A375 (cell line): ENCODE results near the gene RDH13. TPM values are rescaled to one million over a fixed set of nuclear protein-coding genes. Genes with fewer than 3 reads are reported as not detected.

Experiments used
- total RNA-seq: library from RNA; depleted of rRNA; stranded (reverse); fragments of >200 nt; shearing (Covaris generic); gene quantifications from 2 replicates; pipeline ENCODE4 v1.2.3, GENCODE V29; 2014; rRNA removed

Gene RDH13, protein sequence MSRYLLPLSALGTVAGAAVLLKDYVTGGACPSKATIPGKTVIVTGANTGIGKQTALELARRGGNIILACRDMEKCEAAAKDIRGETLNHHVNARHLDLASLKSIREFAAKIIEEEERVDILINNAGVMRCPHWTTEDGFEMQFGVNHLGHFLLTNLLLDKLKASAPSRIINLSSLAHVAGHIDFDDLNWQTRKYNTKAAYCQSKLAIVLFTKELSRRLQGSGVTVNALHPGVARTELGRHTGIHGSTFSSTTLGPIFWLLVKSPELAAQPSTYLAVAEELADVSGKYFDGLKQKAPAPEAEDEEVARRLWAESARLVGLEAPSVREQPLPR
- total RNA-seq, result 16.1 and 18.9 TPM in 2 replicates

DNA sequence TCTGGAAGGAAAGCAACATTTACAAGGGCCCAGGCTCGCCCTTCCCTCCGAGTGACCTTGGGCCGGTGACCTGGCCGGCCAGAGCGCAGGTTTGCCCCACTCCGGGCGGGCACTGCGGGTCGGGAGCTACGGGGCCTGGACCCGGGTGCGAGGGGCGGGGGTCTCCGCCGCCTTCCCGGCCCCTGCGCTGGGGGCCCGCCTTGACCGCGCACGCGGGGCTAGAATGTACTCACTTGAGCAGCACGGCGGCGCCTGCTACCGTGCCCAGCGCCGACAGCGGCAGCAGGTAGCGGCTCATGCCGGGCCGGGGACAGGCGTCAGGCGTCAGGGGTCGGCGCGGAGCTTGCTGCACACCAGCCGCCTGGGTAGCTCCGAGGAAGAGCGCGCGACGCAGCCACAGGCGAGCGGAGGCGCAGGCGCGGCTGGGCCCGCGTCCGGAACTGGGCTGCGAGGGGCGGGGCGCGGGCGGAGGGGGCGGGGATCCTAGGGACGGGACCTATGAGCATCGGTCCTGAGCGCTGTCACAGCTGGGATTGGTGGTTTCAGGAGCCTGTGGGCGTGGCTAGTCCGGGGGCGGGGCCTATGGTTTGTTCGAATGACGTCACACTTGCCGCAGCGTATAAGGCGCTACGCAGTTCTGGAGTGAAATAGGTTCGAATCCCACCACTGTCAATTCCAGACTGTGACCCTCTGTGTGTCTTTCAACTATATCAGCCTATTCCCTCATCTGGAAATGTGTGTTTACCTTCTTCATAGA, at the start of gene RDH13:
RDH13 (minus strand) TSS at position 414 of the 757 bp plus-strand sequence; CDS start at position 298, 116 bp downstream.

DNA sequence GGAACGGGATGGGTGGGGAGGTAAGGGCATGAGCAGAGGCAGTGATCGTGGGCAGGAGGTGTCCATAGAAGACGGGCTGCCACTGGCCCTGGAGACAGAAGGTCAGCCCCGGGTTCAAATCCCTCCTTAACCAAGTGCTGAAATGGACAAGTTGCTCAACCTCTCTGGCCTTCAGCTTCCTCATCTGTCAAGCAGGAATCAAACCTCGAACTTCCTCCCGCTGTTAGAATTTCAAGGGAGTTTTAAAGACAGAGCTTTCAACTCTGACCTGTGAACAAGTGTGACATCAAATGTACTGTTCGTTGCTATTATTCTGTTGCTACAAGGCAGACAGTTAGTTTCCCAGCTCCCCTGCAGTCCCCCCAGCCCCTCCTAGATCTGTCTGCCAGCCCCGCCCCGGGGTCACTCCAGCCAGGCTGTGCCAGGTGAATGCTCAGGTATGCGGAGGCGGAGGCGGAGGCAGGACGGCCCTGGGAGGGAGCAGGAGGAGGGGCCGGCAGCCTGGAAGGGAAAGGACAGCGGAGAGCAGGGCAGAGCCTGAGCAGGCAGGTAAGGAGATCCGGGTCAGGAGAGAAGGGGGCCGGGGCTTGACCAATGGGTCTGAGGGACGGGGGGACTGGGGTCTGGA, 12.5 kb upstream of the RDH13 start, which contains the start of gene EPS8L1:
EPS8L1 (plus strand) TSS at position 499 of the 628 bp plus-strand sequence. CDS start 576 bp downstream, outside the sequence.

Other genes with a start within 250 kb of the RDH13 start
- not detected in 2 replicates for gene KIR3DL1, start 246.7 kb downstream of the RDH13 start, total RNA-seq
- gene KIR2DS4, start 230.5 kb downstream of the RDH13 start, total RNA-seq, result not detected in 2 replicates
- not detected in 2 replicates for gene KIR3DL2, start 212.7 kb downstream of the RDH13 start, total RNA-seq
- gene FCAR, start 188.9 kb downstream of the RDH13 start, total RNA-seq, result not detected in 2 replicates
- 0.72 and 0.91 TPM in 2 replicates for gene NCR1, start 157.0 kb downstream of the RDH13 start, total RNA-seq
- not detected in 2 replicates for gene NLRP7, start 115.6 kb downstream of the RDH13 start, total RNA-seq
- gene NLRP2, start 96.8 kb downstream of the RDH13 start, total RNA-seq, result 1.2 and 4.1 TPM in 2 replicates
- not detected in 2 replicates for gene GP6, start 24.9 kb downstream of the RDH13 start, total RNA-seq
- 3.0 and 4.6 TPM in 2 replicates for gene EPS8L1, start 12.7 kb upstream of the RDH13 start, total RNA-seq
- 92.2 and 96.9 TPM in 2 replicates for gene PPP1R12C, start 54.5 kb upstream of the RDH13 start, total RNA-seq
- 82.8 and 83.9 TPM in 2 replicates for gene TNNT1, start 86.1 kb upstream of the RDH13 start, total RNA-seq
- gene TNNI3, start 94.6 kb upstream of the RDH13 start, total RNA-seq, result 1.2 TPM in 1 of 2 replicates, not detected in the other
- 2.6 and 2.9 TPM in 2 replicates for gene DNAAF3, start 103.5 kb upstream of the RDH13 start, total RNA-seq
- gene SYT5, start 117.1 kb upstream of the RDH13 start, total RNA-seq, result 3.3 and 5.7 TPM in 2 replicates
- gene PTPRH, start 146.4 kb upstream of the RDH13 start, total RNA-seq, result 16.5 and 18.5 TPM in 2 replicates
- gene TMEM86B, start 165.6 kb upstream of the RDH13 start, total RNA-seq, result 0.90 and 3.1 TPM in 2 replicates
- 63.9 and 64.2 TPM in 2 replicates for gene PPP6R1, start 195.9 kb upstream of the RDH13 start, total RNA-seq
- gene HSPBP1, start 217.0 kb upstream of the RDH13 start, total RNA-seq, result 83.0 and 94.4 TPM in 2 replicates
- 24.6 and 33.9 TPM in 2 replicates for gene BRSK1, start 220.8 kb upstream of the RDH13 start, total RNA-seq